SJSA1 (cell line): ENCODE results near the gene NBPF8. TPM values are rescaled to one million over a fixed set of nuclear protein-coding genes. Genes with fewer than 3 reads are reported as not detected.
"Not testable (repeated sequence)": the region's sequence is repeated elsewhere in the genome, so short reads cannot be mapped to it uniquely, and the experiment has no call there.

Source experiments
- DNase-seq, 2 experiments: peaks; one replicate each; pipeline ENCODE4 v3.0.0-alpha.2; 2015 to 2020; ENCODE audit warnings: low spot score in 2 of 2, low read depth in 1 of 2
- H3K27ac ChIP-seq: fragments of 250-450 bp; sonication (Bioruptor Pico); 2 replicates; pipeline ENCODE4 v1.5.1; 2020; ENCODE audit warnings: mild to moderate bottlenecking, moderate library complexity
- H3K27me3 ChIP-seq: fragments of 250-450 bp; sonication (Bioruptor Pico); replicated peaks from 2 replicates; pipeline ENCODE4 v1.5.1; 2020; ENCODE audit warnings: mild to moderate bottlenecking, moderate library complexity
- H3K36me3 ChIP-seq: fragments of 250-450 bp; sonication (Bioruptor Pico); 2 replicates; pipeline ENCODE4 v1.5.1; 2020; ENCODE audit warnings: mild to moderate bottlenecking
- H3K4me1 ChIP-seq: fragments of 250-450 bp; sonication (Bioruptor Pico); replicated peaks from 2 replicates; pipeline ENCODE4 v1.6.1; 2021; ENCODE audit warnings: mild to moderate bottlenecking
- H3K4me3 ChIP-seq: fragments of 250-450 bp; sonication (Bioruptor Pico); 2 replicates; pipeline ENCODE4 v1.5.1; 2020; ENCODE audit warnings: mild to moderate bottlenecking
- H3K9me3 ChIP-seq: fragments of 250-450 bp; sonication (Bioruptor Pico); replicated peaks from 2 replicates; pipeline ENCODE4 v1.5.1; 2020; ENCODE audit warnings: mild to moderate bottlenecking
- total RNA-seq: library from RNA; depleted of rRNA; stranded (reverse); fragments of >200 nt; shearing (Covaris generic); gene quantifications from 2 replicates; pipeline ENCODE4 v1.2.3, GENCODE V29; 2014; rRNA removed

The NBPF8 gene, protein sequence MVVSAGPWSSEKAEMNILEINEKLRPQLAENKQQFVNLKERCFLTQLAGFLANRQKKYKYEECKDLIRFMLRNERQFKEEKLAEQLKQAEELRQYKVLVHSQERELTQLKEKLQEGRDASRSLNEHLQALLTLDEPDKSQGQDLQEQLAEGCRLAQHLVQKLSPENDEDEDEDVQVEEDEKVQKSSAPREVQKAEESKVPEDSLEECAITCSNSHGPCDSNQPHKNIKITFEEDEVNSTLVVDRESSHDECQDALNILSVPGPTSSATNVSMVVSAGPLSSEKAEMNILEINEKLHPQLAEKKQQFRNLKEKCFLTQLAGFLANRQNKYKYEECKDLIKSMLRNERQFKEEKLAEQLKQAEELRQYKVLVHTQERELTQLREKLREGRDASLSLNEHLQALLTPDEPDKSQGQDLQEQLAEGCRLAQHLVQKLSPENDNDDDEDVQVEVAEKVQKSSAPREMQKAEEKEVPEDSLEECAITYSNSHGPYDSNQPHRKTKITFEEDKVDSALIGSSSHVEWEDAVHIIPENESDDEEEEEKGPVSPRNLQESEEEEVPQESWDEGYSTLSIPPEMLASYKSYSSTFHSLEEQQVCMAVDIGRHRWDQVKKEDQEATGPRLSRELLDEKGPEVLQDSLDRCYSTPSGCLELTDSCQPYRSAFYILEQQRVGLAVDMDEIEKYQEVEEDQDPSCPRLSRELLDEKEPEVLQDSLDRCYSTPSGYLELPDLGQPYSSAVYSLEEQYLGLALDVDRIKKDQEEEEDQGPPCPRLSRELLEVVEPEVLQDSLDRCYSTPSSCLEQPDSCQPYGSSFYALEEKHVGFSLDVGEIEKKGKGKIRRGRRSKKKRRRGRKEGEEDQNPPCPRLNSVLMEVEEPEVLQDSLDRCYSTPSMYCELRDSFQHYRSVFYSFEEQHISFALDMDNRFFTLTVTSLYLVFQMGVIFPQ
- total RNA-seq = 4.8 and 8.8 TPM in 2 replicates

GRCh38 chr1:120414911-120415480 is at the start of gene NBPF8:
NBPF8 (plus strand) TSS chr1:120415035; CDS start chr1:120436523, 21,488 bp downstream.
- H3K27ac ChIP-seq = peak within 1 kb of the TSS; percentile 38

GRCh38 chr1:120367709-120368108 is 47.1 kb upstream of the NBPF8 start:
- not testable (repeated sequence) for H3K4me1 ChIP-seq

More at GRCh38 chr1:120414911-120415480, at the start of gene NBPF8:
- DNase-seq = peak; percentile 68 to 73
- H3K4me3 ChIP-seq = peak within 1 kb of the TSS; percentile 46
- H3K9me3 ChIP-seq, H3K27me3 ChIP-seq, H3K4me1 ChIP-seq, H3K36me3 ChIP-seq: not testable (repeated sequence)

GRCh38 chr1:120386651-120387050 is 28.2 kb upstream of the NBPF8 start:
- H3K4me1 ChIP-seq, H3K36me3 ChIP-seq, H3K9me3 ChIP-seq, H3K27ac ChIP-seq, H3K4me3 ChIP-seq, H3K27me3 ChIP-seq, DNase-seq: not testable (repeated sequence)

More at GRCh38 chr1:120367709-120368108, 47.1 kb upstream of the NBPF8 start:
- H3K27me3 ChIP-seq, DNase-seq, H3K9me3 ChIP-seq, H3K36me3 ChIP-seq, H3K4me3 ChIP-seq, H3K27ac ChIP-seq: not testable (repeated sequence)

- H3K27ac ChIP-seq, H3K27me3 ChIP-seq, DNase-seq, H3K4me3 ChIP-seq, H3K36me3 ChIP-seq, H3K9me3 ChIP-seq, H3K4me1 ChIP-seq: not testable (repeated sequence)
Observed at GRCh38 chr1:120388597-120389126, 26.2 kb upstream of the NBPF8 start.

GRCh38 chr1:120391365-120391764 is 23.5 kb upstream of the NBPF8 start:
- not testable (repeated sequence) for H3K9me3 ChIP-seq, H3K4me1 ChIP-seq, H3K36me3 ChIP-seq, H3K27ac ChIP-seq, H3K27me3 ChIP-seq, DNase-seq, H3K4me3 ChIP-seq

DNA sequence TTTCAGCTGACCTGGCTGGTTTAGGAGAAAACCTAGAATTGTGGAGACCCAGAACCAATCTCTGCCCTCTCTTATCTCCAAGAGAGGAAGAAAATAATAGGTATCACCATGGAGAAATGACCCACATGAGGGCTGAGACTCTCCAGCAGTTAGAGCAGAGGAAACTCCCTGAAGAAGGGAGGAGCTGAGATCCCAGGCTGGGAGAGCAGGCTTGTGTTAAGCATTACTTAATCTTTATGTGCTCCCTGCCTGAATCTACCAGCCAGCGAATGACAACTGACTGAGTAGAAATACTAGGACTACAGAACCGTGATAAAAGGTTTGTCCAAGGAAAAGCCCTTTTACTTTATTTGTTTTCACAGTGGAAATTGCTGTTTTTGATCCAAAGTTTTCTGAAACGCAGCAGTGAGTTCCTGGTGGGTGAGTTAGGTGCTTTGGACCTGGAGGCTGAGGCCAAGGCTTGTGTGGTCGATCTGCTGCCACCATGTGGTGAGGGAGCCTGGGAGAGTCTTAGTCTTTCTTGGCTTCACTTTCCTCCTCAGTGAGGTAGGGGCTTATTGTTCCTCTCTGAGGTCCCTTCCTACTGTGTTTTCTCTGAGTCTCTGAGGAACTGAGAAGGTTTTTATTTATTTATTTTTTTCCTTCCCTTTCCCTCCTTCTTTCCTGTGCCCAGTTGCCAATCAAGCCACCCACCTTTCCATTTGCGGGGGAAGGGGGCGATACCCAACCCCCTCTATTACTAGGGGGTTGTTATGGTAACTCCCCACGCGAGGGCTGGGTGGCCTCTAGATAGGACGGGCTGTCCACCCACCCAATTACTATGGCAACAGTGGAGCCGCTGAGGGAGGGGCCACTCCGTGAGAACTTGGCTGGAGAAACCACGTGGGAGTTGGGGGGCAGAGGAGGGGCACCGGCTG is 21.3 kb upstream of the NBPF8 start:
- H3K27ac ChIP-seq, H3K36me3 ChIP-seq, H3K4me3 ChIP-seq, H3K27me3 ChIP-seq, H3K4me1 ChIP-seq, H3K9me3 ChIP-seq: not testable (repeated sequence)
- peak in 1 of 2 experiments; percentile 1 for DNase-seq

GRCh38 chr1:120405348-120405747 is 9.5 kb upstream of the NBPF8 start:
- not testable (repeated sequence) for H3K9me3 ChIP-seq, H3K27me3 ChIP-seq, H3K36me3 ChIP-seq, DNase-seq, H3K4me1 ChIP-seq, H3K27ac ChIP-seq, H3K4me3 ChIP-seq

- DNase-seq, H3K36me3 ChIP-seq, H3K27ac ChIP-seq, H3K27me3 ChIP-seq, H3K4me1 ChIP-seq, H3K4me3 ChIP-seq, H3K9me3 ChIP-seq: not testable (repeated sequence)
Observed at GRCh38 chr1:120414451-120414850, 384 bp upstream of the NBPF8 start.

DNA sequence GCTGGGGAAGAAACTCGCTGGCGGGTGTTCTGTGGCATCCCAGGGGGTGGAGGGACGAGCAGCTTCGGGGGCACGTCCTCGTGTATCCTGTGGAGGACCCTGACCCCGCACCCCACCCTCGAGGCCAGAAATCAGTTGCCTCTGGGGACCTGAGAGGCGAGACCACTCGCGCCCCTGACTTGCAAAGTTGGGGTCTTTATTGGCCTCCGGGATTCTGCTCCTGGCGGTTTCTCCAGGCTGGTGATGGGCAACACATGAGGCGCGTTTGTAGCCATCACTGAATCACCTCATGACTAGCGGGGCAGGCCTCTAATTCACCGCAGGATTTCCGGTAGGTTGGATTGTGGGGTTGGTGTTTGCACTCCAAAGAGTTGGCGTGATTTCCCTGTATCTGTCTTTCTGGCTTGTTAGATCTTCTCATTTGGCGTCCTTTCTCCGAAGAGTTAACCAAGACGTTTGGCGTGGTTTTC is 692 bp downstream of the NBPF8 start:
- H3K36me3 ChIP-seq, H3K4me1 ChIP-seq, H3K9me3 ChIP-seq, H3K27me3 ChIP-seq: not testable (repeated sequence)
- Histone ChIP-seq H3K4me3 (peak overlapping the region; percentile 46), H3K27ac (peak overlapping the region; percentile 38)
- DNase-seq = peak; percentile 50 to 57

DNA sequence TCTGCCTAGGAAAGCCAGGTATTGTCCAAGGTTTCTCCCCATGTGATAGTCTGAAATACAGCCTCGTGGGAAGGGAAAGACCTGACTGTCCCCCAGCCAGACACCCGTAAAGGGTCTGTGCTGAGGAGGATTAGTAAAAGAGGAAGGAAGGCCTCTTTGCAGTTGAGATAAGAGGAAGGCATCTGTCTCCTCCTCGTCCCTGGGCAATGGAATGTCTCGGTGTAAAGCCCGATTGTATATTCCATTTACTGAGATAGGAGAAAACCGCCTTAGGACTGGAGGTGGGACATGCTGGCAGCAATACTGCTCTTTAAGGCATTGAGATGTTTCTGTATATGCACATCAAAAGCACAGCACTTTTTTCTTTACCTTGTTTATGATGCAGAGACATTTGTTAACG is 10.2 kb downstream of the NBPF8 start:
- H3K27me3 ChIP-seq, DNase-seq, H3K27ac ChIP-seq, H3K4me3 ChIP-seq, H3K36me3 ChIP-seq, H3K4me1 ChIP-seq, H3K9me3 ChIP-seq: not testable (repeated sequence)

DNA sequence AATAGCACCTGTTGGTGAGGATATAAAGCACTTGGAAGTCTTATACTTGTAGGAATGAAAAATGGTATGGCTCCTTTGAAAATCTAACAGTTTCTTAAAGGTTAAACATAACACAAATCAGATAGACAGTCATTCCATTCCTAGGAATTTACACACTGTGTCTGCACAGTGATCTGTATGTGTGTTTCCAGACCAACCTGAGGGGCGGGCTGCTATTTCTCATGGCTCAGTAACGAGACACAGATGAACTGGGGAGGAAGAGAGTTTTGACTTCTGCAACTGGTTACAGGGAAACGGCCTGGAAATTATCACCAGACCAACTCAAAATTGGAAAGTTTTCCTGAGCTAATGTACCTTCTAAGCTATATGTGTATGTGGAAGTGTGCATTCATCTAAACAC is 16.8 kb downstream of the NBPF8 start:
- not testable (repeated sequence) for H3K36me3 ChIP-seq, H3K9me3 ChIP-seq, H3K27ac ChIP-seq, H3K27me3 ChIP-seq, H3K4me1 ChIP-seq, DNase-seq, H3K4me3 ChIP-seq

DNA sequence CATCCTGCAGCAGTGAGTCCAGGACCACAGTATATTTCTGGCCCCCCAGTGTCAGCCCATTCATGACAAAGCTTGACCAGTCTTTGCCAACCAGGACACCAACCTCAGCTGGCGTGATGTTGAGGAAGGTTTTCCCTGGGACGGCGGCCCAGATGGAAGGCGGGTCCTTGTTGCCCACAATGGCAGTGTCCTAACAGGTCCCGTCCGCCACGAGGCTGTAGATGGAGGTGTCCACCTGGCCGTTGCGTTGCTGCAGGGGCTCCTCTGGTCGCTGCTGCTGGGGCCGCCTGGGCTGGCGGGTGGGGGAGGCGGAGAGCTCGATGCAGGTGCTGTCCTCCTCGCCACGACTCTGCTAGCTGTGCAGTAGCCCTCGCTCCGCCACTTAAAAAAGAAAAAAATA is 19.0 kb downstream of the NBPF8 start:
- H3K4me1 ChIP-seq, H3K4me3 ChIP-seq, H3K36me3 ChIP-seq: not testable (repeated sequence)

GRCh38 chr1:120449124-120449523 is 34.3 kb downstream of the NBPF8 start:
- H3K4me1 ChIP-seq, H3K27ac ChIP-seq, DNase-seq, H3K27me3 ChIP-seq, H3K4me3 ChIP-seq, H3K9me3 ChIP-seq, H3K36me3 ChIP-seq: not testable (repeated sequence)

More for the DNA sequence above, 19.0 kb downstream of the NBPF8 start:
- not testable (repeated sequence) for H3K27me3 ChIP-seq, H3K27ac ChIP-seq, H3K9me3 ChIP-seq, DNase-seq
